H1 (cell line): Measurements from ENCODE around the gene ACOT9. TPM values are rescaled to one million over a fixed set of nuclear protein-coding genes. Genes with fewer than 3 reads are reported as not detected.

Experiments used
- CTCF ChIA-PET: fragments of 300-600 bp; sonication (Branson Sonifier 250); formaldehyde crosslinking; loops from one replicate; lab custom pipeline; 2021; ENCODE audit not compliant: partially characterized antibody; lab: Charles Lee
- POLR2A ChIA-PET: fragments of 300-600 bp; sonication (Branson Sonifier 250); formaldehyde crosslinking; loops from one replicate; lab custom pipeline; 2021; ENCODE audit warnings: inconsistent platforms; ENCODE audit not compliant: partially characterized antibody; lab: Charles Lee
- DNase-seq, 2 experiments: peaks; one replicate each; pipeline versions ENCODE4 v3.0.0 to v3.0.0-alpha.2; 2010 to 2022; ENCODE audit warnings: low spot score in 2 of 2, low read depth in 1 of 2, mixed read lengths in 1 of 2
- FAIRE-seq: peaks from 2 replicates; lab custom pipeline; 2011; peaks lifted over from hg19 to GRCh38; lab: Jason Lieb, UNC
- H2AFZ ChIP-seq: 2 replicates; pipeline ENCODE4 v1.8.1; 2012; ENCODE audit warnings: low read length, inconsistent platforms
- H2AK5ac ChIP-seq: 2 replicates; pipeline ENCODE4 v1.6.1; 2013; ENCODE audit warnings: low read depth, low read length
- H2BK120ac ChIP-seq: replicated peaks from 2 replicates; pipeline ENCODE3; 2013; ENCODE audit warnings: low read depth, low read length, inconsistent platforms
- H2BK12ac ChIP-seq: 2 replicates; pipeline ENCODE4 v1.6.1; 2013; ENCODE audit warnings: low read depth, low read length
- H2BK15ac ChIP-seq: 2 replicates; pipeline ENCODE4 v1.6.1; 2013; ENCODE audit warnings: low read length
- H2BK20ac ChIP-seq: 2 replicates; pipeline ENCODE4 v1.6.1; 2013; ENCODE audit warnings: low read length
- H2BK5ac ChIP-seq: 2 replicates; pipeline ENCODE4 v1.6.1; 2013; ENCODE audit warnings: low read depth, low read length
- H3K14ac ChIP-seq: 2 replicates; pipeline ENCODE4 v1.6.1; 2013; ENCODE audit warnings: inconsistent platforms; ENCODE audit not compliant: insufficient read length
- H3K18ac ChIP-seq: 2 replicates; pipeline ENCODE4 v1.6.1; 2013; ENCODE audit warnings: low read length; ENCODE audit errors: extremely low read depth
- H3K23ac ChIP-seq: 2 replicates; pipeline ENCODE4 v1.6.1; 2013; ENCODE audit warnings: inconsistent platforms; ENCODE audit not compliant: insufficient read length
- H3K23me2 ChIP-seq: 2 replicates; pipeline ENCODE4 v1.6.1; 2013; ENCODE audit warnings: low read depth, low read length
- H3K27ac ChIP-seq: 2 replicates; pipeline ENCODE4 v1.6.1; 2011; ENCODE audit warnings: low read depth, low read length, inconsistent platforms
- H3K27me3 ChIP-seq, 4 experiments: replicated peaks in 1 of 4; 1 replicate in 1 of 4; 2 replicates in 3 of 4; pipeline versions ENCODE4 v1.6.1 to v1.8.1; 2011 to 2013; ENCODE audit warnings: low read length in 3 of 4, mild to moderate bottlenecking in 3 of 4, inconsistent platforms in 2 of 4, mixed read lengths in 2 of 4, moderate library complexity in 1 of 4; ENCODE audit not compliant: control insufficient read depth in 3 of 4, insufficient read depth in 3 of 4; ENCODE audit errors: extremely low read depth in 1 of 4
- H3K36me3 ChIP-seq, 4 experiments: 2 replicates each; pipeline versions ENCODE4 v1.6.1 to v1.8.1; 2011 to 2013; ENCODE audit warnings: mild to moderate bottlenecking in 4 of 4, low read length in 3 of 4, moderate library complexity in 2 of 4, control low read depth in 1 of 4, inconsistent platforms in 1 of 4; ENCODE audit not compliant: insufficient read depth in 4 of 4, control insufficient read depth in 2 of 4
- H3K4ac ChIP-seq: replicated peaks from 2 replicates; pipeline ENCODE3; 2013; ENCODE audit warnings: low read length, low read depth, mixed read lengths, inconsistent platforms; ENCODE audit not compliant: insufficient read length
- H3K4me1 ChIP-seq, 4 experiments: replicated peaks in 1 of 4; 1 replicate in 1 of 4; 2 replicates in 3 of 4; pipeline versions ENCODE4 v1.6.1 to v1.8.1; 2011 to 2013; ENCODE audit warnings: low read length in 3 of 4, inconsistent platforms in 2 of 4, mixed read lengths in 1 of 4; ENCODE audit not compliant: insufficient read depth in 4 of 4, control insufficient read depth in 3 of 4
- H3K4me2 ChIP-seq, 2 experiments: 2 replicates each; pipeline versions ENCODE4 v1.6.1 to v1.8.1; 2011 to 2013; ENCODE audit warnings: low read depth in 2 of 2, low read length in 2 of 2, control low read depth in 1 of 2, inconsistent platforms in 1 of 2, mild to moderate bottlenecking in 1 of 2; ENCODE audit not compliant: insufficient read depth in 1 of 2
- H3K4me3 ChIP-seq, 4 experiments: fragments of 200-600, 300-600 bp in 1 of 4; sonication (generic), shearing (Covaris generic), sonication (Bioruptor Twin) in 1 of 4; 2 replicates each; pipeline versions ENCODE4 v1.5.1 to v1.8.1; 2011 to 2016; ENCODE audit warnings: low read length in 4 of 4, low read depth in 3 of 4, control low read depth in 2 of 4, inconsistent platforms in 2 of 4, mild to moderate bottlenecking in 2 of 4, mixed read lengths in 1 of 4, moderate library complexity in 1 of 4; ENCODE audit not compliant: insufficient read depth in 2 of 4; ENCODE audit errors: extremely low read depth in 1 of 4
- H3K56ac ChIP-seq: replicated peaks from 2 replicates; pipeline ENCODE3; 2013; ENCODE audit warnings: low read depth, mild to moderate bottlenecking, mixed read lengths, low read length, inconsistent platforms; ENCODE audit not compliant: insufficient read length
- H3K79me1 ChIP-seq: 2 replicates; pipeline ENCODE4 v1.6.1; 2013; ENCODE audit warnings: low read depth, low read length, control low read depth
- H3K79me2 ChIP-seq, 2 experiments: 2 replicates each; pipeline versions ENCODE4 v1.6.1 to v1.8.1; 2012 to 2013; ENCODE audit warnings: low read length in 2 of 2, mild to moderate bottlenecking in 2 of 2, inconsistent platforms in 1 of 2; ENCODE audit not compliant: insufficient read depth in 2 of 2, control insufficient read depth in 1 of 2
- H3K9ac ChIP-seq, 4 experiments: replicated peaks in 1 of 4; 1 replicate in 1 of 4; 2 replicates in 3 of 4; pipeline versions ENCODE4 v1.6.1 to v1.8.1; 2011 to 2013; ENCODE audit warnings: low read depth in 3 of 4, low read length in 3 of 4, control low read depth in 2 of 4, mild to moderate bottlenecking in 2 of 4, moderate library complexity in 2 of 4, inconsistent platforms in 1 of 4; ENCODE audit errors: extremely low read depth in 1 of 4
- H3K9me3 ChIP-seq, 2 experiments: 2 replicates each; pipeline versions ENCODE4 v1.6.1 to v1.8.1; 2012 to 2013; ENCODE audit warnings: mild to moderate bottlenecking in 2 of 2, moderate library complexity in 2 of 2, control low read depth in 1 of 2, inconsistent platforms in 1 of 2, low read depth in 1 of 2, low read length in 1 of 2, mixed read lengths in 1 of 2; ENCODE audit not compliant: insufficient read depth in 2 of 2
- H4K20me1 ChIP-seq, 2 experiments: replicated peaks in 1 of 2; 2 replicates each; pipeline versions ENCODE3 to v1.8.1; 2011 to 2013; ENCODE audit warnings: inconsistent platforms in 2 of 2, low read length in 2 of 2, mild to moderate bottlenecking in 1 of 2; ENCODE audit not compliant: insufficient read depth in 2 of 2, control insufficient read depth in 1 of 2
- H4K5ac ChIP-seq: 2 replicates; pipeline ENCODE4 v1.6.1; 2013; ENCODE audit warnings: low read length, low read depth, mixed read lengths, inconsistent platforms; ENCODE audit not compliant: insufficient read length
- H4K8ac ChIP-seq: 2 replicates; pipeline ENCODE4 v1.8.0; 2013; ENCODE audit warnings: mild to moderate bottlenecking, moderate library complexity, low read length, inconsistent platforms; ENCODE audit not compliant: insufficient read depth; ENCODE audit errors: extremely low read depth
- H4K91ac ChIP-seq: replicated peaks from 2 replicates; pipeline ENCODE3; 2013; ENCODE audit warnings: low read length, mixed read lengths, inconsistent platforms; ENCODE audit not compliant: insufficient read length
- ATF2 ChIP-seq: IDR thresholded peaks from 2 replicates; pipeline ENCODE4 v1.6.1; 2012; ENCODE audit warnings: low read length, inconsistent platforms
- CHD1 ChIP-seq: IDR thresholded peaks from 2 replicates; pipeline ENCODE4 v1.6.1; 2012; ENCODE audit warnings: low read depth, low read length, improper control_type of control experiment
- CHD2 ChIP-seq: IDR thresholded peaks from 2 replicates; pipeline ENCODE4 v1.6.1; 2012; ENCODE audit warnings: low read length, improper control_type of control experiment
- HDAC6 ChIP-seq: IDR thresholded peaks from one replicate; pipeline ENCODE4 v1.7.1; 2012; ENCODE audit warnings: low read depth, mild to moderate bottlenecking, inconsistent platforms, low read length, moderate library complexity
- JUND ChIP-seq: IDR thresholded peaks from 2 replicates; pipeline ENCODE4 v1.6.1; 2011; ENCODE audit warnings: mild to moderate bottlenecking, improper control_type of control experiment, low read length
- KDM5A ChIP-seq: fragments of 200-600 bp; IDR thresholded peaks from 2 replicates; pipeline ENCODE4 v1.7.1; 2012; ENCODE audit warnings: mild to moderate bottlenecking, low read length, inconsistent platforms, mixed read lengths
- NRF1 ChIP-seq: IDR thresholded peaks from 2 replicates; pipeline ENCODE4 v1.6.1; 2011; ENCODE audit warnings: mild to moderate bottlenecking, low read depth, low read length, improper control_type of control experiment
- PHF8 ChIP-seq: fragments of 200-600 bp; sonication (generic); conservative IDR thresholded peaks from 2 replicates; pipeline ENCODE4 v1.7.1; 2012; ENCODE audit warnings: low read depth, mild to moderate bottlenecking, inconsistent platforms, low read length, moderate library complexity
- POLR2A ChIP-seq, 2 experiments: IDR thresholded peaks; 1 replicate in 1 of 2; 2 replicates in 1 of 2; pipeline ENCODE4 v1.6.1; 2011; ENCODE audit warnings: low read depth in 2 of 2, low read length in 2 of 2, mild to moderate bottlenecking in 2 of 2; ENCODE audit errors: control extremely low read depth in 1 of 2
- POLR2AphosphoS5 ChIP-seq: IDR thresholded peaks from 2 replicates; pipeline ENCODE4 v1.6.1; 2011; ENCODE audit warnings: low read depth, low read length
- RBBP5 ChIP-seq: IDR thresholded peaks from 2 replicates; pipeline ENCODE4 v1.7.1; 2012; ENCODE audit warnings: low read depth, mild to moderate bottlenecking, inconsistent platforms, low read length, moderate library complexity, borderline replicate concordance
- TAF1 ChIP-seq: IDR thresholded peaks from 2 replicates; pipeline ENCODE4 v1.6.1; 2011; ENCODE audit warnings: mild to moderate bottlenecking, low read depth, low read length
- TEAD4 ChIP-seq: IDR thresholded peaks from 2 replicates; pipeline ENCODE4 v1.6.1; 2012; ENCODE audit warnings: low read depth, low read length, inconsistent platforms, mixed read lengths
- WGBS, 2 experiments: shearing (Covaris generic) in 1 of 2; methylation state at CpG; one replicate each; pipeline versions ENCODE4 v1.1.6 to v1.1.7; 2013 to 2015; ENCODE audit warnings: low lambda C conversion rate in 2 of 2, mixed read lengths in 2 of 2, inconsistent platforms in 1 of 2, low coverage in 1 of 2, missing lambda C conversion rate in 1 of 2; ENCODE audit not compliant: insufficient replicate concordance in 2 of 2, insufficient coverage in 1 of 2, insufficient read length in 1 of 2; ENCODE audit errors: extremely low coverage in 1 of 2, missing lambda C conversion rate in 1 of 2; 5-methylcytosine and 5-hydroxymethylcytosine counted together
- polyA plus RNA-seq, 7 experiments: library from polyadenylated mRNA; depleted of rRNA in 3 of 7; stranded (reverse) in 5 of 7; unstranded in 2 of 7; fragments of >200 nt in 5 of 7; fragments of 200-250 nt in 2 of 7; gene quantifications; 1 replicate in 5 of 7; 2 replicates in 1 of 7; 4 replicates in 1 of 7; pipeline versions ENCODE4 v1.2.1 to v1.2.3, GENCODE V29; 2011 to 2013; ENCODE audit warnings: missing spikeins in 2 of 7, mixed read lengths in 2 of 7
- total RNA-seq: library from RNA; stranded (reverse); fragmentation: NEBNext Ultra II Directional; extraction: Animal tissue kit (Norgen Biotek cat#: 25700); gene quantifications from 2 replicates; pipeline ENCODE4 v1.2.1, GENCODE V29; 2021

Gene ACOT9
- total and polyA plus RNA-seq, 2 of the 8 experiments (the other 6 are each of a cell fraction or from before 2014, with no cell fraction given), result 20.7 to 39.5 TPM

GRCh38 chrX:23668335-23668734 is 74.7 kb downstream of the ACOT9 start:
- Histone ChIP-seq H3K4ac (no peak overlapping the region), H4K5ac (no peak overlapping the region), H3K4me1 (peaks cover 0 to 12% (median 0%) of the 10 kb centered on the region in 4 experiments; a peak in 2 of 7 replicates), H4K91ac (no peak overlapping the region), H2BK20ac (no peak overlapping the region), H2BK120ac (no peak overlapping the region), H3K18ac (no peak overlapping the region), H3K23me2 (0 out of 2 replicates have a peak, but pooled peaks cover 2% of the 10 kb centered on the region), H2AFZ (no peak overlapping the region), H4K20me1 (peaks cover 0 to 1% of the 10 kb centered on the region in 2 experiments), H3K27ac (no peak overlapping the region), H2BK15ac (no peak overlapping the region), H3K14ac (no peak overlapping the region), H3K56ac (no peak overlapping the region), H3K27me3 (no peaks in the 10 kb centered on the region), H2AK5ac (no peak overlapping the region), H2BK5ac (no peak overlapping the region), H3K79me2 (peaks cover 0 to 15% of the 10 kb centered on the region in 2 experiments; a peak in 2 of 4 replicates), H3K9ac (no peak overlapping the region), H2BK12ac (no peak overlapping the region), H3K36me3 (peaks cover 0 to 10% (median 3%) of the 10 kb centered on the region in 4 experiments; a peak in 3 of 8 replicates), H3K9me3 (no peaks in the 10 kb centered on the region), H3K23ac (no peak overlapping the region), H3K4me3 (peak overlapping the region in 3 of 4 experiments; percentile 61 to 79 (median 71); a peak in 6 of 8 replicates), H3K79me1 (no peaks in the 10 kb centered on the region), H3K4me2 (peak overlapping the region; percentile 81 to 88), H4K8ac (no peak overlapping the region)
- 44% methylated on average over 3 of the region's 3 CpGs; no CpG with 5 or more reads in 1 of the 2 experiments for WGBS, 2 experiments
- FAIRE-seq (no peak), DNase-seq (no peak)
- CTCF ChIA-PET, result no interaction called here
- POLR2A ChIA-PET, result interaction anchor here (1.3 kb wide), 1 partner anchor 163 kb away, joined by 3 read pairs; no protein-coding TSS in a partner anchor
- TF ChIP-seq RBBP5, result no peak
- no peak for TF ChIP-seq POLR2AphosphoS5
- TF ChIP-seq KDM5A, result no peak
- no peak for TF ChIP-seq TEAD4
- no peak for TF ChIP-seq POLR2A (IDR thresholded peaks at IDR 0.05; ENCODE audit: control extremely low read depth in 1 of 2, low read depth in 2 of 2, low read length in 2 of 2)
- no peak for TF ChIP-seq CHD1
- TF ChIP-seq JUND, result no peak
- TF ChIP-seq HDAC6, result no peak
- no peak for TF ChIP-seq ATF2
- no peak for TF ChIP-seq TAF1
- TF ChIP-seq PHF8, result no peak
- TF ChIP-seq NRF1, result no peak
- TF ChIP-seq CHD2, result no peak
